ENCODE measurements around the gene CTTN.

DNA sequence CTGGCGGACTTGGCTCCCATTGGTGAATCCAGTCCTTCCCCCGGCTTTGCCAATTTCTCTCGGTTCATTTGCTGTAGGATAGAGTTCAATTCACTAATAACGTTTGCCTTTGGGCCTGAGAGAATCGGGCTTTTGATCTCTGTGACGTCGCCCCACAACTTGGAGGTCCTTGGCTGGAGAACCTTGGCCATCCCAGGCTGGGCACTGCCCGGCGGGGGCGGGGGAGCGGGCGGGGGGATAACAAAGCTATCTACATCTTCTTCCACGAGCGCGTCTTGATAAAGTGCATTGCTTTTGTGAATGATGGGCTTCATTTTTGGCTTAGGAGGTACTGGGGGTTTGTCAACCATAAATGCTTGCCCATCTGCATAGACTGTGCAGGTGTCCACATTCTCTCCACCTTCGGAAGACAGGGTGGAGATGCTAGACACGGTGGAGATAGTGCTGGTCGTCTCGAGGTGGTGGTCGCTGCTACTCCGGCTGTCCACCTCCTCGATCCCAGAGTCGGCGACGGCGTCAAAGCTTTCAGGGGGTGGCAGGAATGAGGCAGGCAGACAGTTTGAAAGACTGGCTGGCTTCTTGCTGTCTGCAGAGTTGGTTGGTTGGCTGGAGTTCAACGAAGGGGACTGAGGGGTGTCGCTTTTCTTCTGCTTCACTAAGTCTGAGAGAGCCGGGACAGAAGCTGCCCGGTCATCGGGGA, 87.1 kb downstream of the CTTN start:
- TF ChIP-seq CHD1 (IDR thresholded peaks at IDR 0.05; ENCODE audit: low read depth, low read length) (no peak), ZNF274 (IDR thresholded peaks at IDR 0.05; ENCODE audit: borderline replicate concordance, extremely low read depth, low read length) (no peak), TCF12 (IDR thresholded peaks at IDR 0.05; ENCODE audit: low read depth, low read length) (no peak), CBX8 (IDR thresholded peaks at IDR 0.05; ENCODE audit: borderline replicate concordance, low read depth, low read length) (no peak), CHD2 (IDR thresholded peaks at IDR 0.05; ENCODE audit: low read length) (no peak), POLR2AphosphoS5 (IDR thresholded peaks at IDR 0.05; ENCODE audit: low read depth, low read length) (no peak), EZH2 (IDR thresholded peaks at IDR 0.05; ENCODE audit: low read depth, low read length, severe bottlenecking) (no peak), KDM1A (IDR thresholded peaks at IDR 0.05; ENCODE audit: borderline replicate concordance, low read length) (no peak), CEBPB (IDR thresholded peaks at IDR 0.05; ENCODE audit: low read depth, low read length) (no peak), FOSL1 (IDR thresholded peaks at IDR 0.05; ENCODE audit: insufficient read depth, low read depth, low read length) (no peak), EP300 (IDR thresholded peaks at IDR 0.05; ENCODE audit: borderline replicate concordance in 1 of 2, low read depth in 2 of 2, low read length in 2 of 2) (no peak), SUZ12 (IDR thresholded peaks at IDR 0.05; ENCODE audit: low read length) (no peak)
- TF ChIP-seq, protein P1, sequence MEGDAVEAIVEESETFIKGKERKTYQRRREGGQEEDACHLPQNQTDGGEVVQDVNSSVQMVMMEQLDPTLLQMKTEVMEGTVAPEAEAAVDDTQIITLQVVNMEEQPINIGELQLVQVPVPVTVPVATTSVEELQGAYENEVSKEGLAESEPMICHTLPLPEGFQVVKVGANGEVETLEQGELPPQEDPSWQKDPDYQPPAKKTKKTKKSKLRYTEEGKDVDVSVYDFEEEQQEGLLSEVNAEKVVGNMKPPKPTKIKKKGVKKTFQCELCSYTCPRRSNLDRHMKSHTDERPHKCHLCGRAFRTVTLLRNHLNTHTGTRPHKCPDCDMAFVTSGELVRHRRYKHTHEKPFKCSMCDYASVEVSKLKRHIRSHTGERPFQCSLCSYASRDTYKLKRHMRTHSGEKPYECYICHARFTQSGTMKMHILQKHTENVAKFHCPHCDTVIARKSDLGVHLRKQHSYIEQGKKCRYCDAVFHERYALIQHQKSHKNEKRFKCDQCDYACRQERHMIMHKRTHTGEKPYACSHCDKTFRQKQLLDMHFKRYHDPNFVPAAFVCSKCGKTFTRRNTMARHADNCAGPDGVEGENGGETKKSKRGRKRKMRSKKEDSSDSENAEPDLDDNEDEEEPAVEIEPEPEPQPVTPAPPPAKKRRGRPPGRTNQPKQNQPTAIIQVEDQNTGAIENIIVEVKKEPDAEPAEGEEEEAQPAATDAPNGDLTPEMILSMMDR (IDR thresholded peaks at IDR 0.05; ENCODE audit: control extremely low read depth in 1 of 3, insufficient read depth in 1 of 3, low read depth in 1 of 3, low read length in 3 of 3): no peak
- TF ChIP-seq, protein P2, sequence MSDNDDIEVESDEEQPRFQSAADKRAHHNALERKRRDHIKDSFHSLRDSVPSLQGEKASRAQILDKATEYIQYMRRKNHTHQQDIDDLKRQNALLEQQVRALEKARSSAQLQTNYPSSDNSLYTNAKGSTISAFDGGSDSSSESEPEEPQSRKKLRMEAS (IDR thresholded peaks at IDR 0.05): no peak

Data from H1 (cell line).